Measurements from ENCODE around the gene RMI2.

RMI2 gene

GRCh38 chr16:11398136-11398535 lies 52.9 kb downstream of the RMI2 start:
- H3K27ac ChIP-seq (ENCODE audit: low read depth, low read length), result no peak overlapping the region
- peaks cover 0 to 4% (median 0%) of the 10 kb centered on the region in 5 donors for H3K27me3 ChIP-seq (ENCODE audit: control insufficient read depth in 5 of 5, insufficient read depth in 4 of 5, low read length in 5 of 5)
- no peak overlapping the region for H3K4me3 ChIP-seq (ENCODE audit: low read depth in 1 of 5, low read length in 5 of 5)
- H3K36me3 ChIP-seq (ENCODE audit: control insufficient read depth in 5 of 5, insufficient read depth in 5 of 5, low read length in 5 of 5), result no peaks in the 10 kb centered on the region
- H3K4me1 ChIP-seq (ENCODE audit: control insufficient read depth in 5 of 5, insufficient read depth in 5 of 5, low read length in 5 of 5), result peaks cover 0 to 6% (median 0%) of the 10 kb centered on the region in 5 donors
- no peak overlapping the region for H3K9ac ChIP-seq (ENCODE audit: low read length in 5 of 5)
- no peaks in the 10 kb centered on the region for H3K9me3 ChIP-seq (ENCODE audit: control insufficient read depth in 5 of 5, low read length in 5 of 5)

GRCh38 chr16:11398851-11399250 lies 53.6 kb downstream of the RMI2 start:
- Histone ChIP-seq H3K4me3 (ENCODE audit: low read depth in 1 of 5, low read length in 5 of 5) (no peak overlapping the region), H3K9me3 (ENCODE audit: control insufficient read depth in 5 of 5, low read length in 5 of 5) (no peaks in the 10 kb centered on the region), H3K9ac (ENCODE audit: low read length in 5 of 5) (no peak overlapping the region), H3K27me3 (ENCODE audit: control insufficient read depth in 5 of 5, insufficient read depth in 4 of 5, low read length in 5 of 5) (peaks cover 0 to 4% (median 0%) of the 10 kb centered on the region in 5 donors), H3K27ac (ENCODE audit: low read depth, low read length) (no peak overlapping the region), H3K36me3 (ENCODE audit: control insufficient read depth in 5 of 5, insufficient read depth in 5 of 5, low read length in 5 of 5) (no peaks in the 10 kb centered on the region), H3K4me1 (ENCODE audit: control insufficient read depth in 5 of 5, insufficient read depth in 5 of 5, low read length in 5 of 5) (peaks cover 0 to 6% (median 0%) of the 10 kb centered on the region in 5 donors)

DNA sequence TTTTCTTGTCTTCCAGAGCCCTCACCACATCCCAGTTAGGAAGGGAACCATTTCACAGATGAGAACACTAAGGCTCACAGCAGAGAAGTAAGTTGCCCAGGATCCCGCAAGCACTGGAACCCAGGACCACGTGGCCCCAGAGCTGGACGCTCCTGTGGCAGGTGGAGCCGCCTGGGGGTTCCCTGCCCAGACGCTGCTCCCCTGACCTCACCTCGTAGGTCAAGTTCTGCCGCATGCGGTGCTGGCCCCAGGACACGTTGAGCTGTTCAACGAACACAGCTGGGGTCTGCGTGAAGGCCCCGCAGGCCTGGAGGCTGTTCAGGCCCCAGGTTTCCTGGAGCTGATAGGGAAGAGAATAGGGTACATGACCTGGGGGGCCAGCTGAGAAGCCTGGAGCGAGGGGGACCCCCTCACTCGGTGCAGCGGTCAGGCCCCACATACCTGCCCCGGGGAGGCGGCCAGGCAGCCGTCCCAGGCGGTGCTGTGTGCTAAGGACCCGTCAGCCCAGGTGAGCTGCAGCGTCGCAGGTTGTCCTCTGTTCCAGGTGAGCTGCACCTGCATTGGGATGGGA lies 54.1 kb downstream of the RMI2 start:
- Histone ChIP-seq H3K4me3 (ENCODE audit: low read depth in 1 of 5, low read length in 5 of 5) (no peak overlapping the region), H3K4me1 (ENCODE audit: control insufficient read depth in 5 of 5, insufficient read depth in 5 of 5, low read length in 5 of 5) (peaks cover 0 to 6% (median 0%) of the 10 kb centered on the region in 5 donors), H3K9me3 (ENCODE audit: control insufficient read depth in 5 of 5, low read length in 5 of 5) (no peaks in the 10 kb centered on the region), H3K9ac (ENCODE audit: low read length in 5 of 5) (no peak overlapping the region), H3K27me3 (ENCODE audit: control insufficient read depth in 5 of 5, insufficient read depth in 4 of 5, low read length in 5 of 5) (peaks cover 0 to 4% (median 0%) of the 10 kb centered on the region in 5 donors), H3K36me3 (ENCODE audit: control insufficient read depth in 5 of 5, insufficient read depth in 5 of 5, low read length in 5 of 5) (no peaks in the 10 kb centered on the region), H3K27ac (ENCODE audit: low read depth, low read length) (no peak overlapping the region)

GRCh38 chr16:11400076-11400475 lies 54.8 kb downstream of the RMI2 start:
- H3K9me3 ChIP-seq (ENCODE audit: control insufficient read depth in 5 of 5, low read length in 5 of 5), result no peaks in the 10 kb centered on the region
- H3K27ac ChIP-seq (ENCODE audit: low read depth, low read length), result no peak overlapping the region
- peaks cover 0 to 6% (median 0%) of the 10 kb centered on the region in 5 donors for H3K4me1 ChIP-seq (ENCODE audit: control insufficient read depth in 5 of 5, insufficient read depth in 5 of 5, low read length in 5 of 5)
- no peak overlapping the region for H3K9ac ChIP-seq (ENCODE audit: low read length in 5 of 5)
- H3K27me3 ChIP-seq (ENCODE audit: control insufficient read depth in 5 of 5, insufficient read depth in 4 of 5, low read length in 5 of 5), result peaks cover 0 to 4% (median 0%) of the 10 kb centered on the region in 5 donors
- no peak overlapping the region for H3K4me3 ChIP-seq (ENCODE audit: low read depth in 1 of 5, low read length in 5 of 5)
- H3K36me3 ChIP-seq (ENCODE audit: control insufficient read depth in 5 of 5, insufficient read depth in 5 of 5, low read length in 5 of 5), result no peaks in the 10 kb centered on the region

Measured in subcutaneous abdominal adipose tissue (tissue), 5 donors.